ENCODE measurements around the gene GMDS.

The GMDS gene

GRCh38 chr6:2245103-2245876, at the start of gene GMDS:
Gene GMDS (minus strand): TSS chr6:2245605.
- DNase-seq (ENCODE audit: low spot score): peak; percentile 98

GRCh38 chr6:2285510-2285909, 40.1 kb upstream of the GMDS start:
- no peak for DNase-seq (ENCODE audit: low spot score)

GRCh38 chr6:2275892-2276242, 30.5 kb upstream of the GMDS start:
- DNase-seq (ENCODE audit: low spot score): no peak

- no peak for DNase-seq (ENCODE audit: low spot score)
Measured at GRCh38 chr6:2274981-2275891, 29.8 kb upstream of the GMDS start.

- no peak for DNase-seq (ENCODE audit: low spot score)
Measured at GRCh38 chr6:2272696-2273095, 27.3 kb upstream of the GMDS start.

- no peak for DNase-seq (ENCODE audit: low spot score)
Measured at GRCh38 chr6:2270054-2270453, 24.6 kb upstream of the GMDS start.

- no peak for DNase-seq (ENCODE audit: low spot score)
Measured at GRCh38 chr6:2266841-2267240, 21.4 kb upstream of the GMDS start.

GRCh38 chr6:2266031-2266795, 20.8 kb upstream of the GMDS start:
- no peak for DNase-seq (ENCODE audit: low spot score)

GRCh38 chr6:2264932-2265331, 19.5 kb upstream of the GMDS start:
- DNase-seq (ENCODE audit: low spot score): no peak

- DNase-seq (ENCODE audit: low spot score): no peak
Measured at GRCh38 chr6:2263896-2264295, 18.5 kb upstream of the GMDS start.

- DNase-seq (ENCODE audit: low spot score): no peak
Measured at GRCh38 chr6:2259574-2259973, 14.2 kb upstream of the GMDS start.

- no peak for DNase-seq (ENCODE audit: low spot score)
Measured at GRCh38 chr6:2259002-2259494, 13.6 kb upstream of the GMDS start.

GRCh38 chr6:2258112-2258511, 12.7 kb upstream of the GMDS start:
- no peak for DNase-seq (ENCODE audit: low spot score)

- DNase-seq (ENCODE audit: low spot score): no peak
Measured at GRCh38 chr6:2257363-2257762, 12.0 kb upstream of the GMDS start.

- DNase-seq (ENCODE audit: low spot score): no peak
Measured at GRCh38 chr6:2254747-2255146, 9.3 kb upstream of the GMDS start.

GRCh38 chr6:2249126-2249525, 3.7 kb upstream of the GMDS start:
- DNase-seq (ENCODE audit: low spot score): no peak

- no peak for DNase-seq (ENCODE audit: low spot score)
Measured at GRCh38 chr6:2247664-2248063, 2.3 kb upstream of the GMDS start.

- peak; percentile 66 for DNase-seq (ENCODE audit: low spot score)
Measured at GRCh38 chr6:2245877-2246863, 765 bp upstream of the GMDS start.

GRCh38 chr6:2244261-2245102, 923 bp downstream of the GMDS start:
- no peak for DNase-seq (ENCODE audit: low spot score)

- DNase-seq (ENCODE audit: low spot score): no peak
Measured at GRCh38 chr6:2242311-2242710, 3.1 kb downstream of the GMDS start.
